ENCODE measurements around the gene DHRS9.

Gene DHRS9

DNA sequence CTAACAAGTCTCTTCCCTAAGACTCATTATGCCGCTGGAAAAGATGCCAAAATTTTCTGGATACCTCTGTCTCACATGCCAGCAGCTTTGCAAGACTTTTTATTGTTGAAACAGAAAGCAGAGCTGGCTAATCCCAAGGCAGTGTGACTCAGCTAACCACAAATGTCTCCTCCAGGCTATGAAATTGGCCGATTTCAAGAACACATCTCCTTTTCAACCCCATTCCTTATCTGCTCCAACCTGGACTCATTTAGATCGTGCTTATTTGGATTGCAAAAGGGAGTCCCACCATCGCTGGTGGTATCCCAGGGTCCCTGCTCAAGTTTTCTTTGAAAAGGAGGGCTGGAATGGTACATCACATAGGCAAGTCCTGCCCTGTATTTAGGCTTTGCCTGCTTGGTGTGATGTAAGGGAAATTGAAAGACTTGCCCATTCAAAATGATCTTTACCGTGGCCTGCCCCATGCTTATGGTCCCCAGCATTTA is 26.3 kb downstream of the DHRS9 start:
- Histone ChIP-seq H3K4me1 (ENCODE audit: control insufficient read depth, insufficient read depth, low read length) (no peaks in the 10 kb centered on the region), H3K9me3 (ENCODE audit: control insufficient read depth, insufficient read depth, low read length) (no peaks in the 10 kb centered on the region), H3K27ac (ENCODE audit: low read length) (no peak overlapping the region), H3K4me3 (ENCODE audit: low read length) (no peak overlapping the region), H3K36me3 (ENCODE audit: control insufficient read depth, insufficient read depth, low read length) (no peaks in the 10 kb centered on the region), H3K27me3 (ENCODE audit: control insufficient read depth, insufficient read depth, low read length) (no peaks in the 10 kb centered on the region)
- WGBS (ENCODE audit: insufficient coverage, insufficient read length): no CpG with 5 or more reads among the region's 5 CpGs
- no peak for DNase-seq (ENCODE audit: low read depth, low spot score)

DNA sequence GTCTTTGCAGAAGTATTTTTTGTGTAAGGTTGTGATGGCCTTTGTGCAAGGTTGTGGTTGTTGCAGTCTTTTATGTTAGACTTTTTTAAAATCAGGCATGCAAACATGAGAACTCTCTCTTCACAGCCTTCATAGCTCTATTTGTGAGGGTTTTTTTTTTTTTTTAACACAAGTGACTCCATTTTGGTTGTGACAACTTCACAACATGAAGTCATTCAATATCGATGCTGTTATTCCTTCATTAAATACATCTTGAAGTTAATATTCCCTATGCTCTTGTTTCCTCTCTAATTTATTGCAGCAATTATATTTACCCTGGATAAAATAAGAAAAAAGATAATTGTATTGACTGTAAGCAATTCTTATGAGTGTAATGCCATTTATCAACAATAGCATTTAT is 35.5 kb downstream of the DHRS9 start:
- Histone ChIP-seq H3K4me1 (ENCODE audit: control insufficient read depth, insufficient read depth, low read length) (no peaks in the 10 kb centered on the region), H3K36me3 (ENCODE audit: control insufficient read depth, insufficient read depth, low read length) (no peaks in the 10 kb centered on the region), H3K27ac (ENCODE audit: low read length) (no peak overlapping the region), H3K27me3 (ENCODE audit: control insufficient read depth, insufficient read depth, low read length) (no peaks in the 10 kb centered on the region), H3K4me3 (ENCODE audit: low read length) (no peak overlapping the region), H3K9me3 (ENCODE audit: control insufficient read depth, insufficient read depth, low read length) (no peaks in the 10 kb centered on the region)
- WGBS (ENCODE audit: insufficient coverage, insufficient read length): no CpG with 5 or more reads among the region's 1 CpG
- no peak for DNase-seq (ENCODE audit: low read depth, low spot score)

- Histone ChIP-seq H3K27ac (ENCODE audit: low read length) (no peak overlapping the region), H3K27me3 (ENCODE audit: control insufficient read depth, insufficient read depth, low read length) (no peaks in the 10 kb centered on the region), H3K4me3 (ENCODE audit: low read length) (no peak overlapping the region), H3K36me3 (ENCODE audit: control insufficient read depth, insufficient read depth, low read length) (no peaks in the 10 kb centered on the region), H3K4me1 (ENCODE audit: control insufficient read depth, insufficient read depth, low read length) (no peaks in the 10 kb centered on the region), H3K9me3 (ENCODE audit: control insufficient read depth, insufficient read depth, low read length) (no peaks in the 10 kb centered on the region)
- DNase-seq (ENCODE audit: low read depth, low spot score): no peak
- WGBS (ENCODE audit: insufficient coverage, insufficient read length): no CpG with 5 or more reads among the region's 1 CpG
Observed at GRCh38 chr2:169105476-169105875, 36.1 kb downstream of the DHRS9 start.

GRCh38 chr2:169106134-169106533 is 36.8 kb downstream of the DHRS9 start:
- Histone ChIP-seq H3K4me3 (ENCODE audit: low read length) (no peak overlapping the region), H3K9me3 (ENCODE audit: control insufficient read depth, insufficient read depth, low read length) (no peaks in the 10 kb centered on the region), H3K27me3 (ENCODE audit: control insufficient read depth, insufficient read depth, low read length) (no peaks in the 10 kb centered on the region), H3K36me3 (ENCODE audit: control insufficient read depth, insufficient read depth, low read length) (no peaks in the 10 kb centered on the region), H3K4me1 (ENCODE audit: control insufficient read depth, insufficient read depth, low read length) (no peaks in the 10 kb centered on the region; the same call in 1 of the 2 replicates), H3K27ac (ENCODE audit: low read length) (no peak overlapping the region)
- WGBS (ENCODE audit: insufficient coverage, insufficient read length): no CpG with 5 or more reads among the region's 2 CpGs
- no peak for DNase-seq (ENCODE audit: low read depth, low spot score)

- Histone ChIP-seq H3K27me3 (ENCODE audit: control insufficient read depth, insufficient read depth, low read length) (no peaks in the 10 kb centered on the region), H3K36me3 (ENCODE audit: control insufficient read depth, insufficient read depth, low read length) (no peaks in the 10 kb centered on the region), H3K9me3 (ENCODE audit: control insufficient read depth, insufficient read depth, low read length) (no peaks in the 10 kb centered on the region), H3K27ac (ENCODE audit: low read length) (no peak overlapping the region), H3K4me1 (ENCODE audit: control insufficient read depth, insufficient read depth, low read length) (no peaks in the 10 kb centered on the region; the same call in 1 of the 2 replicates), H3K4me3 (ENCODE audit: low read length) (no peak overlapping the region)
- DNase-seq (ENCODE audit: low read depth, low spot score): no peak
- WGBS (ENCODE audit: insufficient coverage, insufficient read length): no CpG with 5 or more reads among the region's 6 CpGs
Observed at GRCh38 chr2:169106563-169107545, 37.5 kb downstream of the DHRS9 start.

GRCh38 chr2:169107645-169108044 is 38.3 kb downstream of the DHRS9 start:
- H3K36me3 ChIP-seq (ENCODE audit: control insufficient read depth, insufficient read depth, low read length): no peaks in the 10 kb centered on the region
- no peak for DNase-seq (ENCODE audit: low read depth, low spot score)
- no CpG with 5 or more reads among the region's 2 CpGs for WGBS (ENCODE audit: insufficient coverage, insufficient read length)
- no peaks in the 10 kb centered on the region for H3K27me3 ChIP-seq (ENCODE audit: control insufficient read depth, insufficient read depth, low read length)
- no peaks in the 10 kb centered on the region for H3K9me3 ChIP-seq (ENCODE audit: control insufficient read depth, insufficient read depth, low read length)
- H3K4me1 ChIP-seq (ENCODE audit: control insufficient read depth, insufficient read depth, low read length): no peaks in the 10 kb centered on the region; the same call in 1 of the 2 replicates
- H3K4me3 ChIP-seq (ENCODE audit: low read length): no peak overlapping the region
- no peak overlapping the region for H3K27ac ChIP-seq (ENCODE audit: low read length)

GRCh38 chr2:169108099-169108884 is 38.9 kb downstream of the DHRS9 start:
- no peak overlapping the region for H3K4me3 ChIP-seq (ENCODE audit: low read length)
- DNase-seq (ENCODE audit: low read depth, low spot score): no peak
- no peak overlapping the region for H3K27ac ChIP-seq (ENCODE audit: low read length)
- H3K9me3 ChIP-seq (ENCODE audit: control insufficient read depth, insufficient read depth, low read length): no peaks in the 10 kb centered on the region
- H3K4me1 ChIP-seq (ENCODE audit: control insufficient read depth, insufficient read depth, low read length): no peaks in the 10 kb centered on the region; the same call in 1 of the 2 replicates
- no CpG with 5 or more reads among the region's 3 CpGs for WGBS (ENCODE audit: insufficient coverage, insufficient read length)
- H3K36me3 ChIP-seq (ENCODE audit: control insufficient read depth, insufficient read depth, low read length): no peaks in the 10 kb centered on the region
- no peaks in the 10 kb centered on the region for H3K27me3 ChIP-seq (ENCODE audit: control insufficient read depth, insufficient read depth, low read length)

GRCh38 chr2:169109502-169110409 is 40.4 kb downstream of the DHRS9 start:
- WGBS (ENCODE audit: insufficient coverage, insufficient read length): no CpG with 5 or more reads among the region's 21 CpGs
- DNase-seq (ENCODE audit: low read depth, low spot score): peak; percentile 48
- Histone ChIP-seq H3K36me3 (ENCODE audit: control insufficient read depth, insufficient read depth, low read length) (no peaks in the 10 kb centered on the region), H3K27me3 (ENCODE audit: control insufficient read depth, insufficient read depth, low read length) (no peaks in the 10 kb centered on the region), H3K4me1 (ENCODE audit: control insufficient read depth, insufficient read depth, low read length) (no peaks in the 10 kb centered on the region; the same call in 1 of the 2 replicates), H3K9me3 (ENCODE audit: control insufficient read depth, insufficient read depth, low read length) (no peaks in the 10 kb centered on the region), H3K27ac (ENCODE audit: low read length) (no peak overlapping the region), H3K4me3 (ENCODE audit: low read length) (no peak overlapping the region)

DNA sequence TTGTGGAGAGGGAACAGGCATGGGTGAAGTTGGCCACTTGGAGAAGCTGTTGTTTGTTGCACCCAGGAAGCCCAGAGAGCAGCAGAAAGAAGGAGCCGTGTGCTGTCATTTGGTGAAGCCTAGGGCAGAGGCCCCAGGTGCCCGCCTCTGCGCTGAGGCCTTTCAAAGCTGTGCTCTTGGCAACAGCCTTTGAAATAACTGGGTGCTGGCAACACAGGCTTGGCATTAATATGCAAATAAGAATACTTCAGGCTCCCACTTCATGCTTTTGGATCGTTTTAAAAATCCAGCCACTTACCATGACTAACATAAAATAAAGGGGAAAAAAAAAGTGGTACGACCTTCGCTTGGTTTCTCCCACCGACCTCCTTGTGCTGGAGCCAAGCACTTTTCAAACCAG is 41.1 kb downstream of the DHRS9 start:
- Histone ChIP-seq H3K9me3 (ENCODE audit: control insufficient read depth, insufficient read depth, low read length) (no peaks in the 10 kb centered on the region), H3K27me3 (ENCODE audit: control insufficient read depth, insufficient read depth, low read length) (no peaks in the 10 kb centered on the region), H3K4me1 (ENCODE audit: control insufficient read depth, insufficient read depth, low read length) (no peaks in the 10 kb centered on the region; the same call in 1 of the 2 replicates), H3K4me3 (ENCODE audit: low read length) (no peak overlapping the region), H3K36me3 (ENCODE audit: control insufficient read depth, insufficient read depth, low read length) (no peaks in the 10 kb centered on the region), H3K27ac (ENCODE audit: low read length) (no peak overlapping the region)
- WGBS (ENCODE audit: insufficient coverage, insufficient read length): no CpG with 5 or more reads among the region's 7 CpGs
- DNase-seq (ENCODE audit: low read depth, low spot score): no peak
